Fibroblast of skin of back (primary cell): Measurements from ENCODE around the gene C3orf62. TPM values are rescaled to one million over a fixed set of nuclear protein-coding genes. Genes with fewer than 3 reads are reported as not detected.

ENCODE experiments used
- DNase-seq: peaks from one replicate; pipeline ENCODE4 v3.0.0-alpha.2; 2013
- polyA plus RNA-seq, 2 experiments: library from polyadenylated mRNA; unstranded; fragments of 120-200 nt; gene quantifications; one replicate each; pipeline ENCODE4 v1.2.1, GENCODE V29; 2013; ENCODE audit not compliant: insufficient read length in 2 of 2

The C3orf62 gene
- polyA plus RNA-seq (2013, experiment 1 of 2; ENCODE audit: insufficient read length): 2.2 TPM
- 1.4 TPM for polyA plus RNA-seq (2013, experiment 2 of 2; ENCODE audit: insufficient read length)

GRCh38 chr3:49276475-49277382, at the start of gene C3orf62:
Gene C3orf62, minus strand, starts transcription at chr3:49277232. Its CDS starts 360 bp downstream, at chr3:49276872.
- peak; percentile 85 for DNase-seq

DNA sequence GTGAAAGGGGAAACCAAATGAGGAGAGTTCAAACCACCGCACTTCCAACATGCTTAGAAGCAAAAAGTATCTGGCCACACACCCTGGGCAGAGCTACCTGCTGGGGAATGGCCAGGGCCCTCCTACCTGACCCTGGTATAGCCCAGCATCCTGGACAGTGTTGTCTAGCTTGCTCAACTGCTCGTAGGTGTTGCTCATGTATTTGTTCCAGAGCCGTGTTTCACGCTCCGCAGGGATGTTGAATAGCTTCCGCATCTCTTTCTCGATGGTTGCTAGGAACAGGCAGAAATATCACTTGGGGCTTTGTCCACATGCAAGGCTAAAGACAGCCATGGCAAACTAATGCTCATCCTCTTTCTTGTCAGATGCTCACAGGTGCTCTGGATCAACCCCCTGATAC, 47.7 kb upstream of the C3orf62 start:
- no peak for DNase-seq

- DNase-seq: no peak
Measured at GRCh38 chr3:49316696-49317457, 39.8 kb upstream of the C3orf62 start.

DNA sequence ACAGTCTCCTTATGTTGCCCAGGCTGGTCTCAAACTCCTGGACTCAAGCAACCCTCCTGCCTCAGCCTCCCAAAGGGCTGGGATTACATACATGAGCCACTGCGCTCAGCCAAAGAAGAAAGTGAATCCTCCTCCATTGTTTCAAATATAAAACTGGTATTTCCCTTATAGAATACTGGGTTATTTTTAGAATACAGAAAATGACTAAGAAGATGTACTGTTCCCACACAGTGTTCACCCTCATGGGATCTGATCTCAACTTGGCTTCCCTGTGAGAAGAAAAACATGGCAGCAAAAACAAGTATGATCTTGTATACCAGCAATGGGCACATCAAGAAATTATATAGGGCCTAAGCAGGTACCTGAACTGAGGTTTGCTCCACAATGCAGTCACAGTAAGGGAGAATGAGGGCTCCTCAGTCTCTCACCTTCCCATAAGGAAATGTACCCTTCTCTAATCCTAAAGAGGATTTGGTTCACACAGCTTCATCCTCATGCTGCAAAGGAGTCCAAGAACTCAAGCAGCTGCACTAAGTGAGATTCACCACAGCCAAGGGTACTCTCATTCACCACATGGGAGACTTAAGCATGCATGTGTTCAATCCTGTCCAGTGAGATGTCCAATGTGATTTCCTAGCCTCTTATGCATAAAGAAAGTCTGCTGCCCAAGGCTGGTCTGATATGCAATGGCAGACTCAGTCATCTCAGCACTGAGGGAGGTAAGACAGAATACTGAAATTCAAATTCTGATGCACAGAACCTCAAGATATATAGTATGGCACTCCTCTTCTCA, 37.1 kb upstream of the C3orf62 start:
- peak; percentile 72 for DNase-seq

DNA sequence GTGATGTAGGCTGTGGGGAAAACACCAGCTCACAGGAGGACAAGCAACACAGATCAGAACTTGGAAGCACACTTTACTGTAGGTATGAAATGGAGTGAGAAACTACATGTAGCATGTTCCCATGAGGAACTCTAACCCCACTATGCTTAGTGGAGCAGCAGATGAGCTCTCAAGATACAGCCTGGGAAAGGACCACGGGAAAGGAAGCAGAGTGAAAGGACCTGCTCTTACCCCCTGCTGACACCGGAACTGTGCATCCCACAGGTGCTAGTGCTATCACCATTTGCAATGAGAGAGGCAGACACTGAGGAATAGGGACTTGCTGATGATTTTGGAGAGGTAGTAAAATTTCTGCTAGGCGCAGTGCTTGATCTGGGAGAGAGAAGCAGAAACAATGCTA, 34.3 kb upstream of the C3orf62 start:
- DNase-seq: no peak

- DNase-seq: no peak
Measured at GRCh38 chr3:49310677-49311076, 33.6 kb upstream of the C3orf62 start.

DNA sequence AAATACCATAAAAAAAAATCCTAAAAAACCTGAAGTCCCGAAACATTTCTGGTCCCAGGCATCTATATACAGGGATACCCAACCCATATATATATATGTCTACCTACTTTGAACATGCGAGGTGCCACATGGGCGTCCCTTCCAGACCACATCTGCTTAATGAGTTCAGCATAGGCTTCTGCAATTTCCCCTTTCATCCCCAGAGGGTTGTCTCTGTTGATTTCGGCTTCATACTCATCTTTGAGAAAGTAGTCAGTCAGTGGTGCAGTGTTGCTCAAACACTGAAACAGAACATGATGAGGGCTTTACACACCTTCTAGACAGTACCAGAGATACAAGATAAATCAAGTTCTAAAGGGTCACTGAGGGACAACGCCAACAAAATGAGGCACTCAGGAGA, 28.6 kb upstream of the C3orf62 start:
- DNase-seq: no peak

GRCh38 chr3:49302613-49303012, 25.6 kb upstream of the C3orf62 start:
- DNase-seq: no peak

DNA sequence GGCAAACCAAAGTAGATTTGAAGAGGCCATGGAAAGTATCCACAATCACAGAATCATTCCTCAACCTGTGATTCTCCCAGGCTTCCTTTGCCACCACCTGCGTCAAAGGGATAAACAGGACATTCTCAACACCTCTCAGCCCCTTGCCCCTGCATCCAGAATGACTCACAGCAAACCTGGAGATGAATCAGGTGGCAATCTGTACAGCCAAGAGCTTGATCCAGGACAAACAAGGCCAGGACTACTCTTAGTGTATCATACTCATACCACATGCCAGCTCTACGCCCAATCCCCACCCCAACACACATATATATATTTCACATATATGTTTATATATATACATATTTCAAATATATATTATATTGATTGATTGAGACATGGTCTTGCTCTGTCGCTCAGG, 23.6 kb upstream of the C3orf62 start:
- DNase-seq: no peak

DNA sequence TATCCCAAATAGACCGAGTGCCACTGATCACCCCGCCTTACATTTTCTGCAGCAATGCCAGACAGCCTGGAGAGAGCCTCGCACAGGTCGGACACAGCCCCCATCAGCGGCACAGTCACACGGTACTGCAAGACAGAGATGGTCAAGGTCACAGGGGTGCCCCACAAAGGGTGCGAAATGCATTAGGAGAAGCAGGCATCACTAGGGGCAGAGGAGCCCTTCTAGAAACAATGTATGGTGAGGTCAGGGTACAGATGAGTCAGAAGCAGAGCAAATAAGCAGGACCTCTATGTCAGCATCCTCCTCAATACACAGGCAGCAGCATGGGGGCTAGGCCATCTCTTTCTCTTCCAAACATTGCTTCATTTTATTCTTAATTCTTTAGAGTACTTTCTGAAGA, 21.5 kb upstream of the C3orf62 start:
- no peak for DNase-seq

- DNase-seq: peak; percentile 29
Measured at GRCh38 chr3:49296781-49297411, 19.9 kb upstream of the C3orf62 start.

- peak; percentile 49 for DNase-seq
Measured at GRCh38 chr3:49295489-49296058, 18.5 kb upstream of the C3orf62 start.

DNA sequence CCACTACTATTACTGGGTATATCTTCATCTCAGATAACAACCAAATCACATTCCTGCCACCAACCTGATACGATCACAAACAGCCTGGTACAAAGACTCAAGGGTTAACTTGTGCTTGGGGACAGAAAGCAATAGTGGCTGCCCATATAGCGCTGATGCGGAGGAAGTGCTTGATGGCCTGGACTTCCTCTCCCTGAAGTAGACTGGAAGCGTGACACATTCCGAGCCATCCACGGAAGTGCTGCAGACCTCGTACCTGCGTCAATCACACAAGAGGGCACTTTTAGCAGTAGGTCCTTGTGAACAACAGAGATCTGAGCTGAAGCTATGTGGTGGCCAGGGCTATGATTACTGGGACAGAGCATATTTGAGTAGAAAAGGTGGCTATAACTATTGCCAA, 17.3 kb upstream of the C3orf62 start:
- DNase-seq: no peak

DNA sequence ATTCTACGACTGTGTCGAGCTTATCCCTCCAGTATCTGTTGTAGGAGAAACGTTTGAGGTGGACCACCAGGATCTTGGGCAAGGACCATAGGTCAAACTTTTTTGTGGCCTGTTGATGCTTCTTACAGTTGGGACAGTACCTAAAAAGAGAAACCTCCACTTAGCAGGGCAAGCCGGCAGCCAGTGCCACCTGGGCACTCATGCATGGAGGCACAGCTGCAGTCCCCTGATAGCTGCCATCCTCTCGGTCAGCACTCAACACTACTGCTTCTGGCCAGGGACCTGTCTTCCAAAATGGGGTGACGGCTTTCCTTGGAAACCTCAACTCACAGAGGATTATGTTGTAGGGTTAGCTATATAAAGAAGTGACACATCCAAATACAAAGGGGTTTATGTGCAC, 7.0 kb upstream of the C3orf62 start:
- no peak for DNase-seq

DNA sequence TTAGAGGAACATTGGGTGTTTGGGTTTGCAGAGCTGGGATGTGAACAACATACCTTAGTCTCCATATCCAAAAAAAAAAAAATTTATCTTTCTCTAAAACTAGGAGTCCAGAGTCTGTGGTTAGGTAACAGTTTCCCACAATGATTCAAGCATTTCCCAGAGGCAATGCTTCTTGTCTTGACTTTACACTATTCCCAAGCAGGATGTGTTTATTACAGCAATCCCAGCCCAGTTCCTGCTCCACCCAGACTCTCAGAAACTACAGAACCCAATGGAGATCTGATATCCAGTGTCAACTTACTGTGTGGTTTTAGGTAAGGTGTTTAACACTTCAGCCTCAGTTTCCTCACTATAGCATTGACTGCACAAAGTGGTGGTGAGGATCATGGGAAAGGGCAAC, 2.3 kb upstream of the C3orf62 start:
- DNase-seq: no peak

- no peak for DNase-seq
Measured at GRCh38 chr3:49278548-49278947, 1.5 kb upstream of the C3orf62 start.

GRCh38 chr3:49277383-49277775, 347 bp upstream of the C3orf62 start:
- DNase-seq: peak; percentile 11

- DNase-seq: no peak
Measured at GRCh38 chr3:49273825-49274532, 3.1 kb downstream of the C3orf62 start.

GRCh38 chr3:49271047-49271446, 6.0 kb downstream of the C3orf62 start:
- DNase-seq: no peak

DNA sequence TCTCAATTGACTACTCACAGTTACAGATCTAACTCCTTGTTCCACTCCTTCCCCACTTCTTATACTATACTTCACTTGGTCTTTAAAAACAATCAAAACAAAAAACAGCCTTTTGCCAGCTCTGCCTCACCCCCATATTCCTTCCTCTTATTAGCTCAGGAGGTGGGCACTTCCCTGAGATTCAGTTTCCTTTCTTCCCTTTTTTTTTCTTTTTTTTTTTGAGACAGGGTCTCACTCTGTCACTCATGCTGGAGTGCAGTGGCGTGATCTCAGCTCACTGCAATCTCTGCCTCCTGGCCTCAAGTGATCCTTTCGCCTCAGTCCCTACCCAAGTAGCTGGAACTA, 6.9 kb downstream of the C3orf62 start:
- no peak for DNase-seq

DNA sequence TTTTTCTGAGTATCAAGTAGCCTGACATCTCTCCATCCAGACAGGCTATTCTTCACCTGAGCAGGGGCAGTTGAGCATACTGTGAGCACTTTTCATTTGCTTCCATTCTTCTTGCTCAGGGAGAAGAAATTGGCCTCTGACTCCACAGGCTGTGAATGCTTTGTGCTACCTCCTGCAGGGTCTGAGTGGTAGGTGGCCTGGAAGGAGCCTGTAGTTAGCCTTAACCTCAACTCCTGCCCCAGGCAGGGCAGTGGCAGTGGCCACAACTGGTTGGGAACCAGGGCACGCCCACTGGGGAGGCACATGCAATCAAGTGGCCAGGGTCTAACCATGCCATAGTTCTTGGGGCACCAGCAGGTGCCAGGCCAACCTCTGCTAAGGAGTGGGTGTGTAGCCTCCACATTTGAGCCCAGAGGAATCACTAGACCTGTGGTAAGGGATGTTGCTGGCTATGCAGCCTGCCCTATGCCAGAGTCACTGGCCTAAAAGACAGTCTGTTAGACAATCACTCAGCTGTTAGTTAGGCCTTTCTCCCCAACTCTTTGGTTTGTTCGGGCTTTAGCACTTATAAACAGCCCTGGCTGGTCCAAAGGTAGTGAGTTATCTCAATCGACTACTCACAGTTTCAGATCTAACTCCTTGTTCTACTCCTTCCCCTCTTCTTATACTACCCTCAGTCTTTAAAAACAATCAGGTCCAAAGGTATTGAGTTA, 7.4 kb downstream of the C3orf62 start:
- DNase-seq: no peak
